ENCODE measurements around the gene PLEKHH1.

The PLEKHH1 gene

DNA sequence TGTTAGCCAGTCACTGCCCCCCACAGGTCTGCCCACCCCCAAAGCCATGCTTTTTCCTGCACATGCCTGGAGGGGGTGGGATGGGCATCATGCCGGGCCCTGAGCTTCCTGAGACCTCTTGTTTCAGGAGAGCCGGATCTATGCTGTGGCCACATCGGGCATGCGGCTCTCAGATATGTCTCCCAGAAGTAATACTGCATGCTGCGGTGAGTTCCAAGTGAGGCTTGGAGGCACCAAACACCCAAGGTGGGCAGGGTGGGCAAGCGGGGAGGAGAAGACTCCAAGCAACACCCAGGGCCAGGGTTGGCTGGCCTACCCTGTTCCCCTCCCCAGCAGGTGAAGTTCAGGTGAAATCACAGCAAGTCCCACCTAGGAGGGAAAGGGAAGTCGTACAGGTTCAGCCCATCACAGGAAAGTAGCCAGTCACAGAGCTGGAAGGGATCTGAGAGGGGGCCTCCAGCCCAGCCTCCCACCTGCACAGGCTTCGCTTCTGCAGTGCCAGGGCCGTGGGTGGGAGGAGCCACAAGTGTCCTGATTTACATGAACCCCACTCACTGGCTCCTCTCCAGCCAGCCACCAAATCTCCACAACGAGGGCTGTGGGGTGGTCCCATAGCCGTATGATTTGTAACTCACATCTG lies 36.0 kb downstream of the PLEKHH1 start:
- no peak for DNase-seq

DNA sequence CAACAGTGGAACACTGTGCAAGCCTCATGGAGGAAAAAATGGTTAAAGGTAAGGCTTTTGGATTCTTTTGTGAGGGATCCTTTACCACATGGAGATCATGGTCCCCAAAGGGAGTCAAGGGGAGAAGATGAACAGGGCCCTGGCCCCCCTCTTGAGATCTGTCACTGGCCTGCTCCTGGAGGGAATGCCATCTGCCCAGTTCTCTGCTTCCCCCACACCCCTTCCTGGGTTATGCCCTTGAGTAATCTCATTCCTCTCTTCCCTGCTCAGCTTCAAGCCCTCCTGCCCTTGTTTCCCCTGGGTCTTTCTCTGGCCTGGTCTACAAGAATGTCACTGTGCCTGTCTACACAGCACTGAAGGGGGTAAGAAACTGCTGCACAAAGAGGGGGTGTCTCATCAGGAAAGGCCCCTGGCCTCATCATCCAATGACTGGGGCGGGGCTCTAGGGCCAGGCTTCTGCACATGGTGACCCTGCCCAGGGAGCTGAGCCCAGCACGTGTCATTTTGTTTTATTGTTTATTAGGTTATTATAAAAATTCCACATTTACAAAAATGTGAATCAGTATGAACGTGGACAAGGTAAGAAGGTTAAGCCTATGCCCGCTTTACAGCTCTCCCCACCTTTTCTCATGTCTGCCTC lies 36.7 kb downstream of the PLEKHH1 start:
- no peak for DNase-seq

DNA sequence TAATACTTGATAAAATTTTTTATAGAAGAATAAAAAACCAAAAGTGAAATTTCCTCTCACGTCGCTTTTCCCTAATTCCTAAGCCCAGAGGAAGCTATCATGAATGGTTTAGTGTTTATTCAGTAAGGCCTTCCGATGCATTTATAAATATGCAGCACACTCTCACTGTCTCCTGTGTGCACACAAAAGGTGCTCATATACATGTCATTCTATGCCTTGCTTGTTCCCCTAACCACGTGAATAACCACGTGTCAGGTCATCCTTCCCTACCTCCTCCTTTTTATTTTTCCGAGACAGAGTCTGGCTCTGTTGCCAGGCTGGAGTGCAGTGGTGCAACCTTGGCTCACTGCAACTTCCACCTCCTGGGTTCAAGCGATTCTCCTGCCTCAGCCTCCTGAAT lies 37.4 kb downstream of the PLEKHH1 start:
- no peak for DNase-seq

DNA sequence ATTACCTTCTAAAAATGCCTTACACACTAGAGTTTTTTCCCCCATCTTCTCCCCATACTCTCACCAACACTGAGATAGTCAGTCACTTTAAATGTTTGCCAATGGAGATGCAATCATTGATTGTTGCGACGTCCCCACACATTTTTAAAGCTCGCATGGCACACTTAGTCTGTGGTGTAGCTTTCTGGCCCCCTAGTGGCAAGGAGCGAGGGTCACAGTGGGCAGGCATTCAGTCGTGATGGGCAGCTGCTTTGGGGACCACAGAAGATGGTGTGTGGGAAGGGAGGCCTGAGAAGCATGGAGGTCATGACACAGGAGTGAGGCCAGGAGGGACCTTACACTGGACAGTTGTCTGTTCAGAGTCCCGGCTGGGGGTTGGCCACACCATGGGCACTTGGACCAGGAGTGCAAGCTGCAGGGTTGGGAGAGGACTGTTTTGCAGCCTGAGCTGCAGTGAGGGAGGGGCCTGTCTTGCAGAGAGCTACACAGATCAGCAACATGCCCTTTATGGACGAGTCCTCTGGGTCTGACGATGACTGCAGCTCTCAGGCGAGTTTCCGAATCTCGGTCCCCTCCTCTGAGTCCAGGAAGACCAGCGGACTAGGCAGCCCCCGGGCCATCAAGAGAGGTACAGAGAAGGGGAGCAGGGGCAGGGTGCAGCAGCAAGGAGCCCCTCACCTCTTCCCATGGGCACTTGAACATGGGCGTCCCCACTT lies 38.3 kb downstream of the PLEKHH1 start:
- DNase-seq, result peak; percentile 73 to 76

DNA sequence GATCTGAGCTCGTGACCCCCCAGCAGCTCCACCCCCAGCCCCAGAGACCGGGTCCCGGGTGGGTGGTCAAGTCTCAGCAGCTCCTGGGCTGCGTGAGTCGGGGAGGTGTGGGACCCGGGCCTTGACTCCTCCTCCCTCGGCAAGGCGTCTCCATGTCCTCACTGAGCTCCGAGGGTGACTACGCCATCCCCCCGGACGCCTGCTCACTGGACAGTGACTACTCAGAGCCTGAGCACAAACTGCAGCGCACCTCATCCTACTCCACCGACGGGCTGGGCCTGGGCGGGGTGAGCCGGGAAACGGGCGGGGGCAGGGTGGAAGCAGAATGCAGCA lies 38.9 kb downstream of the PLEKHH1 start:
- DNase-seq, result no peak

DNA sequence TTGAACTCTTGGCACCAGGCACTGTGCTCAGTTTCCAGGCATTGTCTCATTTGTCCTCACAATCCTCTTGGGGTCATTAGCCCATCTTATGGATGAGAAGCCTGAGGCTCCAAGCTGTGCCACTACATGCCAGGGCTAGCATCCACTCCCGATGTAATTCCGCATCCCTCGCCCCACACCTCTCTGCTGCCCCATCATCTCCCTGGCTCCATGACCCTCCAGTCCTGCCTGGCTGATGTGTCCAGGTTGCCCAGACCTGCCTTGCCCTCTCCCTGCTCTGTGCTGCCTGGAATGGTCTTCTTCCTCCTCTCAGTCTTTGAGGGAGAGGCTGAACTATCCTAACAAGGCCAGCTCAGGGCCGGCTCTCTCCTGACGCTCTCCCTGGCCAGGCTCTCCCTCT lies 39.5 kb downstream of the PLEKHH1 start:
- DNase-seq, result no peak

DNA sequence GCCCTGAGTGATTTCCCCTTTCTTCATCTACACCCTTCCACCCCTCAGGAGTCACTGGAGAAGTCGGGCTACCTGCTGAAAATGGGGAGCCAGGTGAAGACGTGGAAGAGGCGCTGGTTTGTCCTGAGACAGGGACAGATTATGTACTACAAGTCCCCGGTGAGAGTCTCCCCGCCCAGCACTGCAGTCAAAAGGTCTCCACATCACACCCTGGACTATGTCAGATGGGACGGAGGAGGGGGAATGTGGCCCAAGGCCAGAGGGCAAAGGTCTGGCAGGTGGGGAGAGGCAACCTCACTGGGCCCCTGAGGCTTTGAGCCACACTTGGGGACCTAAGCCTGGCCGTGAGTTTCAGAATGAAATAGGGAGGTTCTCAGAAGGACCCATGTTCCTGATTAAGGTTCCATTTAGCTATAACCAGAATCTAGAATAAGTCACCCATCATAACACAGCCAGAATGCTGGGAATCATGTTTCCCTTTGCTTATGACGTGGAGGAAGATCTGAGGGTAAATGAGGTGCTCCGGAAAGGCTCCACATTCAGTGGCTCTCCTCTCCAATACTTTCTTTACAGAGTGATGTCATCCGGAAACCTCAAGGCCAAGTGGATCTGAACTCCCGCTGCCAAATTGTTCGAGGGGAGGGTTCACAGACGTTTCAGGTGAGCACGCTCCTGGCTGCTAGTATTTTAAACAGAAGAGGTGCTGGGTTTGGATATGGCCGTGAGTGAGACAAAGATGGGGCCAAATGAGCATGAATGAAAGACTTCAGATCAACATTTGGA lies 40.3 kb downstream of the PLEKHH1 start:
- no peak for DNase-seq

DNA sequence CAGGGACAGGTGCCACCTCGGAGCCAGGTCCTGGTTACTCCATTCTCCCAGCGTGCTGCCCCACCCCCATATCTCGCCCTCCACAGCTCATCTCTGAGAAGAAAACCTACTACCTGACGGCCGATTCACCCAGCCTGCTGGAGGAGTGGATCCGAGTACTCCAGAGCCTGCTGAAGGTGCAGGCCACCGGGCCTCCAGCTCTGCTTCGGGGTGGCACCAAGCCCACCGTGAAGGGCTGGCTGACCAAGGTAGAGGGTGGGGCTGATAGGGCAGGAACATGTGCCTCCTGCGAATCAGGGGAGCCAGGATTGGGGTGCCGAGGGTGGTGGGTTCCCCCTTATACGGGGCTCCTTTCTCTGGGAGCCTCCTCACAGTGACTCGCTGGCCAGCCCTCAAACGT lies 41.1 kb downstream of the PLEKHH1 start:
- DNase-seq, result no peak

DNA sequence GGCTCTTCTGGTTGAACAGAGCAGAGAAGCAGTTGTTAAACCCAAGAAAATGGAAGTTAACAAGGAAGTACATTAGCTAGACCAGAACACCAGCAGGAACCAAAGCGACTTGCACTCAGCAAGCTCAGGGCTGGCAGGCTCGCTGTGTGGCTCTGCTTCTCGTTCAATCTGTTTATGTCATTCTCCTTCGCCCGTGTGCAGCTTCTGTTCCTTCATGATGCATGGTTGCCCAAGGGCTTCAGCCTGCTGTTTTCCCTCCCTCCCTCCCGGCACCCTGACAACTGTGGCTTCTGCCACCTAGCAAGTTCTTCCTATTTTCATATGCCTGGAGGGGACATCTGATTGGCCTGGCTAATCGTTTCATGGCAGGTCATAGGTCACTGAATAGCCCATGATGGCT lies 41.7 kb downstream of the PLEKHH1 start:
- no peak for DNase-seq

DNA sequence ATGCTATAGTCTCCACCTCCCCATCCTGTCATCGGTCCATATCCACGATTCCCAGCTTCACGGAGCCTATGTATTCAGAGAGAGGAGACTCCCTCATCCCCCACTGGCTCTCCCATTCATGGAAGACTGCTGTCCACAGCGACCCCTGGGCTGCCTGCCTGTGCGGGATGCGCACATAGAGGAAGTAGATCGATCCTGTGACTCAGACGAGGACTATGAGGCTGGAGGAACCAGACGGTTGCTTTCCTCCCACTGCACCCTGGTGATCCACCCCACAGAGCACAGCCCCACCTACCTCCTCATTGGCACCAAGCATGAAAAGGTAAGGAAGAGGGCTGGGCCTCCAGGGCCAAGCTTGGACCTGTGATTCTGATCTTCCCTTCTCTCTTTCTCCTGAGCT lies 42.6 kb downstream of the PLEKHH1 start:
- no peak for DNase-seq

DNA sequence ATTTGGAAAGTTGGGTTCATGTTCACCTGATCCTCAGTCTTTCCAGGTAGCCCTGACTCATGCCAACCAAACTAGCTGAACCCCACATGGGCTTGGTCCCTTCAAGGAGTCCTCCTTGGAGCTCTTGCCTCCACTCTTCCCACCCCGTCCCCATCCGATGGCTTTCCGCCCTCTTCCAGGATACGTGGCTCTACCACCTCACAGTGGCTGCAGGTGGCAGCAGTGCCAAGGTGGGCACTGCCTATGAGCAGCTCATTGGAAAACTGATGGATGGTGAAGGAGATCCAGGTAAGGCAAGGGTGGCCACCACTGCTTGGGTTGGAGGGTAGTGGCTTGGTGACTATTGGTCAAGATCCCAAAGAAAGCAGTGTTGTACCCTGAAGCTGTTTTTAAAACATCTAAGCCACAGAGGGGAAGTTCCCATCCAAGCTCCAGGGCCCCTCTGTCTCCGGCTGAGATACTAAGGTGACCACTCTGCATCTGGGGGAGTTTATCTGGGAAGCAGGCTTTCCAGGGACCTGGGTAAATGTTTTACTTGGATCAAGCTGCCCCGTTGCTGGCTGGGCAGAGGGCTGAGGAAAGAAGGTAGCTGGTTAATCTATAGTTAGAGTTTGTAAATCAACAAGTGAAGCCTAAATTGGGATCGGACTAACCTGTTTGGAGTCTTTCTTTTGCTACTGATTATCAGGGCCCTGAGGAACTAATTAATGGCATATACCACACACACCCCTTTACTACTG lies 43.3 kb downstream of the PLEKHH1 start:
- DNase-seq, result no peak

DNA sequence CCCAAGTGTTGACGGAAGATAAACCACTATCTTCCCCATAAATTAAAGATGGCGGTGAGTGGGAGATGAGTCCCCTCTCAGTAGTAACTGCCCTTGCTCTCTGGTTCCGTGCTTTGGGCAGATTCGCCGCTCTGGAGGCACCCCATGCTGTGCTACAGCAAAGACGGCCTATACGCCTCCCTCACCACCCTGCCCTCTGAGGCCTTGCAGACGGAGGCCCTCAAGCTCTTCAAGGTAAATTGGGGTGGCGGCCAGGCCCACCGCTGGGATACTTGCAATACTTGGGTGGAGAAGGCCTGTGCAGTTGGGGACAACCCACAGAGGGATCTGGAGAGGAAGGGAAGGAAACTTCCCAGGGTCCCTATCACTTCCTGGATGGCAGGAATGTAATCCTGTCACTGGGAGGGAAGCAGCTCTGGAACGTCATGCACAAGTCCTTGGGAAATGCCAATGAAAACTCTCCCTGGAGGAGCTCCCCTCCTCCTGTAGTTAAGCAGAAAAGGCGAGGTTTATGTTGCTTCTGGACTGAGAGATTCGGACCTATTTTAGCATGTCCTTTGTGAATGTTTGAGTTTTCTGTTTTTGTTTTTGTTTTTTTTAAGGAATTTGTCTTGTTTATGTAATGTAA lies 44.2 kb downstream of the PLEKHH1 start:
- no peak for DNase-seq

DNA sequence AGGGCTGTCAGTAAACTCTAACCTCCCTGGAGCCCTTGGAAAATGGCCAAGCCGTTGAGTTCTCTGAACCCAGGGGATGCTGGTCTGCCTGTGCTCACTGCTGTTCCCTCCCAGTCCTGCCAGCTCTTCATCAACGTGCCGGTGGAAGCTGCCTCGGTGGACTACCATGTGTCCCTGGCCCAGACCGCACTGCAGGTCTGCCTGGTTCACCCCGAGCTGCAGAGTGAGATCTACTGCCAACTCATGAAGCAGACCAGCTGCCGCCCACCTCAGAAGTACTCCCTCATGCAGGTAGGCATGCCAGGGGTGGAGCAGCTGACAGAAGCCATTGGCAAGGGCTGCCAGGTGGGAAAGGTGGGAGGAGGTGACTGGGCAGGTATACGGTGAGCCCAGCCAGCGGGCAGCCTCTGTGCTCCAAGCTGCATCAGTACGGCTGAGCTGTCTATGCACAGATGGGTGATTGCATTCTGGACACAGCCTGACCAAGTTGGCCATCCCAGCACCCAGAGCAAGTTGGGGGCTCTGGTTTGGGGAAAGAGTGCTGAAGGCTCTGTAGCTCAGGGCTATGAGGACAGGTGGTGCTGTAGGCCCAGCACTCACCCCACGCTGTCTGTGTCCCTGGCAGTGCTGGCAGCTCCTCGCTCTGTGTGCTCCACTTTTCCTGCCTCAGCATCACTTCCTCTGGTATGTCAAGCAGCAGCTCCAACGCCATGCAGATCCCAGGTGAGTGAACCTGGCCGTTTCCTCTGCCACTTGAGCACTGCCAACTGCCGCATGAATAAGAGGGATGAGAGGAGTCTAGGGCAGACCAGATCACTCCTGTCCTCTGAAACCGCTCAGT lies 45.0 kb downstream of the PLEKHH1 start:
- DNase-seq, result no peak

DNA sequence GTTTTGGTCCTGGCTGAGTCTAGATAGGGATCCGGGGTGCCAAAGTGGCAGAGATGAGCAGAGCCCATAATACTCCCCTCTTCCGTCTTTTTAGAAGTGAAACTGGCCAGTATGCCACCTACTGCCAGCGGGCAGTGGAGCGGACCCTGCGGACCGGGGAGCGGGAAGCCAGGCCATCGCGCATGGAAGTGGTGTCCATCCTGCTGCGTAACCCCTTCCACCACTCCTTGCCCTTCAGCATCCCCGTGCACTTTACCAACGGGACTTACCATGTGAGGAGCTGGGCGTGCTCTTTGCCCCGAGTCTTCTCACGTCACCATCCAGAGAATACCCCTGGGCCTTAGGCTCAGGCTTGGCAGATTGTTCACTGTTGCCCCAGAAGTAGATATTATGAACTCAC lies 46.0 kb downstream of the PLEKHH1 start:
- no peak for DNase-seq

DNA sequence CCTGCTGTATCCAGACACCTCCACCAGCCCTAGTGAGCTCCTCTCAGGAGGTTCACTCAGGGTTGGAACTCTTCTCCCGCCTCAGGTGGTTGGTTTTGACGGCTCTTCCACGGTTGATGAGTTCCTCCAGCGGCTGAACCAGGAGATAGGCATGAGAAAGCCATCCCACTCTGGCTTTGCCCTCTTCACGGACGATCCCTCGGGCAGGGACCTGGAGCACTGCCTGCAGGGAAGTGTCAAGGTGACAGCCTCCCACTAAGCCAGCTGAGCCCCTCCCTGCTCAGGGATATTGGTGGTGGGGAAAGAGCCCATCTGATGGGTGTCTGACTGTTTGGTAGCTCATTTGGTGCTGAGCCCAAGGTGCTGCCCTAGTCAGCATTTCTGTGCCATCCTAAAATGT lies 46.5 kb downstream of the PLEKHH1 start:
- DNase-seq, result no peak

DNA sequence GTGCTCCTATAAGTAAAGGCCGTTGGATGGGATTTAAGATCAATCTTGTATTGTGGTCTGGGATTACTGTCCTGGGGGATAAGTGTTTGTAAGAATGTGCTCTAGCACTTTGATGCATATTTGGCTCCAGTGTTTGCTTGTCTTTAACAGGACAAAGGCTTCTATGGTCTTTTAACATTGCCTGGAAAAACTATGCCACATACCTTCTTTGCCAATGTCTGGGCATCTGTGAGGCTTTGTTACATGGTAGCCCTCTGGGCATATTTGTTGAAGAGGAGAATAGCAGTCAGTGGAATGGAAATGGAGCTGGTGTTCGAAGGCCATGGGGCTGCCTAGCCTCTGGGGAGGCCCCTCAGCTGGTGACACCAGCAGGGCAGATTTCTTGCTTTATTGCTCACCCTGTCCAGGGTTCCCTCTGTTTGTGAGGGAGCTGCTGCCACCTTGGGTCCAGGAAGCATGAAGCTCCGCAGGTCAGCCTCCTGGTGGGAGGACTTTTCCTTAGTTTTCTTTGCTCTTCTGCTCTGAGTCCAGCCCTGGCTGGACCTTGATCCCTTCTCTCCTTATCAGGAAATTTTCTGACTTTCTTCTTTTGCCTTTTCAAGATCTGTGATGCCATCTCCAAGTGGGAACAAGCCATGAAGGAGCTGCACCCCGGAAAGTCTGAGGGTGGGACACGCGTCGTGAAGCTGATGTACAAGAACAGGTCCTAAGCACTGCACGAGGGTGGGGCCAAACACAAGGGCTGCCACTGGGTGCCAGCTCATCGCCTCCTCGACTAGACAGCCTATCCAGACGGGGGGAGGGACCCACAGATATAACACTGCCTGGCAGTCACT lies 47.5 kb downstream of the PLEKHH1 start:
- no peak for DNase-seq

DNA sequence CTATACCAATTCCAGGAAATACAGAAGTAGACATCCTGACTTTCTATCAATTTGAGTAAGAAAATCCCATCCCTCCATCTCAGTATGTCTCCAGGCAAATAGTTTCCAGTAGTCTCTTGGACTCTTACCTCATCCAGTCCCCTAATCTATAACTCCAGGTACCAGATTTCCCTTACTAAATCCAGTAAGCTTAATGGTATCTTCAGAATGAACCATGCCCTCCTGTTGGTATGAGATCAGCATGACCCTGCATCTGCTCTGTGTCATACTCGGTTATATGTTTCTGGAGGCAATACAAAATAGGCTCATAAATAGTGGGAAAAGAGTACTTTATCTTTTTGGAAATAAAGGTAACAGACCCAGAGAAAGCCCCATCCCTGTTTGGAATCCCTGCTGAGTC lies 48.6 kb downstream of the PLEKHH1 start:
- DNase-seq, result no peak

DNA sequence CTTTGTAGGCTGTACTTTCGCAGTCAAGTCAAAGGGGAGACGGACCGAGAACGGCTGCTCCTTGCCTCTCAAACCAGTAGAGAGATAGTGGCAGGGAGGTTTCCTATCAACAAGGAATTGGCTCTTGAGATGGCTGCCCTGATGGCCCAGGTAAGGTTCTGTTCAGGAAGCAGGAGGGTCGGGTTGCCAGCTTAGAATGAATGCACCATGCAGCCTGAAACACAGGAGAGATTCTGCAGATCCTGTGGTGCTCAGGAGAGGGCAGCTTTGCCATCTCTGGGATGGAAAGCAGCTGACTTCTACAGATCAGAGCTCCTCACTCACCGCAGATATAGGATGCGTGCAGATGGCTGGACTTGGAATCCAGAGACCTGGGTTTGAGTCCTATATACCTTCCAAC lies 49.0 kb downstream of the PLEKHH1 start:
- no peak for DNase-seq

DNA sequence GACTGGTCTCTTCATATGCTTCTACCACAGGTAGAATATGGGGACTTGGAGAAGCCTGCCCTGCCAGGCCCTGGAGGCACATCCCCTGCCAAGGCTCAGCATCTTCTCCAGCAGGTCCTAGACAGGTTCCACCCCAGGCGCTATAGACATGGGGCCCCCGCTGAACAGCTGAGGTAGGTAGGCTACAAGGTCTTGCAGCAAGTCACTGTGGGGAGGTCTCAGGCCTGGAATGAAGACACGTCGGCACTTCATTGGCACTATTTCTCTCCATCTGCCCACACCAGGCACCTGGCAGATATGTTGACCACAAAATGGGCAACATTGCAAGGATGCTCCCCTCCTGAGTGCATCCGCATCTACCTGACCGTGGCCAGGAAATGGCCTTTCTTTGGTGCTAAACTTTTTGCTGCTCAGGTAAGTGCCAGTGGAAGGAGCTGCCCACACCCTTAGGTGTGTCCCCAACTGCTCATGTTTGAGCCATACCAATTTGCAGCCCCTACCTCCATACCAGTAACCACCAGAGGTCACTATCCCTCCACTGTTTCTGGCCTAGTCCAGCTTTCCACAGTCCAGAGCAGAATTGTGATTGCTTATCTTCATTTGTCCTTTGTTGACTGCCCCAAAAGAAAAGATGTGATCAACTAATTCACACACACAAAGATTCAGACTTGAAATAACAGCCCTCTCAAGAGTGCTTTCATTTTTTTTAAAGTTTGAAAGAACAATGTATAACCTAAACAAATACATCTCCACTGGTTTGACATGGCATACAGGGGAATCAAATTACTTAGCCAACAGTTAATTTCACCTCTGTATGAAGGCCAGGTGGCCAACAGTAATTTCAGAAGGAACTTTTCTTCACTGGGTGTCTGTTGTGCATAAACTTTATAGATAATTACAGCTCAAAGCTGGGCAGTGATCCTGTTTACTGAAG lies 50.9 kb downstream of the PLEKHH1 start:
- DNase-seq, result peak in 1 of 2 donors; percentile 16

Data from stimulated activated CD4-positive, alpha-beta T cell treated with anti-CD3 and anti-CD28 coated beads, Interleukin-2, amount 100 ng/mL, for 24 hours (primary cell).